GM19438 (cell line): ENCODE results near the gene PRPF40B.

ENCODE experiments used
- ATAC-seq: cut with Tn5 transposase; IDR thresholded peaks from one replicate; pipeline ENCODE4 v1.9.1; 2021; ENCODE audit warnings: low read depth; ENCODE audit not compliant: unreplicated experiment

PRPF40B gene

GRCh38 chr12:49680075-49680474 is 56.7 kb downstream of the PRPF40B start:
- no peak for ATAC-seq

- ATAC-seq = no peak
These were observed 60.4 kb downstream of the PRPF40B start for GRCh38 chr12:49683599-49684309.

GRCh38 chr12:49684310-49684854 is 61.0 kb downstream of the PRPF40B start:
- no peak for ATAC-seq

- no peak for ATAC-seq
These were observed 64.6 kb downstream of the PRPF40B start for GRCh38 chr12:49687941-49688340.

GRCh38 chr12:49689237-49689636 is 65.9 kb downstream of the PRPF40B start:
- no peak for ATAC-seq

GRCh38 chr12:49689785-49690184 is 66.4 kb downstream of the PRPF40B start:
- ATAC-seq = no peak

GRCh38 chr12:49692851-49693250 is 69.5 kb downstream of the PRPF40B start:
- ATAC-seq = no peak

GRCh38 chr12:49693931-49694444 is 70.6 kb downstream of the PRPF40B start:
- no peak for ATAC-seq
